ENCODE data around the gene PCSK1. TPM values are rescaled to one million over a fixed set of nuclear protein-coding genes. Genes with fewer than 3 reads are reported as not detected.

Gene PCSK1
- total and polyA plus RNA-seq, 2 donors (not counting 3 experiments of a cell fraction or from before 2014, with no cell fraction given): 0.95 to 8.7 TPM

- no peak overlapping the region for H3K4me3 ChIP-seq (replicated peaks in 1 of 3; ENCODE audit: insufficient read depth in 1 of 3, low read depth in 1 of 3, low read length in 3 of 3)
- TF ChIP-seq JUN (IDR thresholded peaks at IDR 0.05; ENCODE audit: borderline replicate concordance, insufficient read depth, insufficient read length, low read depth) (no peak), POLR2A (IDR thresholded peaks at IDR 0.05; ENCODE audit: low read depth, low read length) (no peak), GATA2 (IDR thresholded peaks at IDR 0.05; ENCODE audit: insufficient read depth, insufficient read length, low read depth, low read length) (no peak), EZH2 (IDR thresholded peaks at IDR 0.05; ENCODE audit: borderline replicate concordance, low read depth, low read length, severe bottlenecking) (no peak), MYC (IDR thresholded peaks at IDR 0.05; ENCODE audit: low read depth, low read length) (no peak)
- H4K20me1 ChIP-seq (replicated peaks; ENCODE audit: control insufficient read depth, extremely low read depth, insufficient read depth, low read length): no peaks in the 10 kb centered on the region
- FAIRE-seq (peak; percentile 18), DNase-seq (ENCODE audit: low read depth, low spot score) (no peak)
- dilution Hi-C loops (cut with MboI; ENCODE audit: extremely low pct_ligation_motif_present, low sequenced_read_pairs) (no loop called here), intact Hi-C loops (cut with micrococcal nuclease) (no loop called here)
- BruUV-seq (replicated peaks): no TSS peak
- POLR2A ChIA-PET: no interaction called here
- H3K9me1 ChIP-seq (replicated peaks; ENCODE audit: control insufficient read depth, extremely low read depth, insufficient read depth, low read length): no peaks in the 10 kb centered on the region
- CTCF ChIA-PET: interaction anchor here (0.6 to 1.6 kb wide), 6 partner anchors 8 to 103 kb away, joined by 3 to 5 read pairs (median 4); no protein-coding TSS in a partner anchor
- H3K79me2 ChIP-seq (ENCODE audit: control insufficient read depth, insufficient read depth, low read length): no peaks in the 10 kb centered on the region
- no peaks in the 10 kb centered on the region for H3K4me1 ChIP-seq (ENCODE audit: control insufficient read depth, extremely low read depth, insufficient read depth, low read length)
- H3K9me3 ChIP-seq (replicated peaks; ENCODE audit: control insufficient read depth, insufficient read depth, low read length): no peaks in the 10 kb centered on the region
- no peak overlapping the region for H2AFZ ChIP-seq (ENCODE audit: low read depth, low read length)
- H3K4me2 ChIP-seq (ENCODE audit: insufficient read depth, low read length): no peak overlapping the region
- H3K27me3 ChIP-seq (ENCODE audit: control insufficient read depth in 2 of 2, insufficient read depth in 2 of 2, low read length in 2 of 2): no peaks in the 10 kb centered on the region
- no peak overlapping the region for H3K27ac ChIP-seq (ENCODE audit: insufficient read depth, low read depth, low read length)
- no peak overlapping the region for H3K9ac ChIP-seq (replicated peaks; ENCODE audit: extremely low read depth, insufficient read depth, low read length)
- H3K36me3 ChIP-seq (ENCODE audit: control insufficient read depth in 2 of 2, extremely low read depth in 1 of 2, insufficient read depth in 2 of 2, low read length in 2 of 2): no peaks in the 10 kb centered on the region
These were observed 14.9 kb upstream of the PCSK1 start for GRCh38 chr5:96447949-96448348.

DNA sequence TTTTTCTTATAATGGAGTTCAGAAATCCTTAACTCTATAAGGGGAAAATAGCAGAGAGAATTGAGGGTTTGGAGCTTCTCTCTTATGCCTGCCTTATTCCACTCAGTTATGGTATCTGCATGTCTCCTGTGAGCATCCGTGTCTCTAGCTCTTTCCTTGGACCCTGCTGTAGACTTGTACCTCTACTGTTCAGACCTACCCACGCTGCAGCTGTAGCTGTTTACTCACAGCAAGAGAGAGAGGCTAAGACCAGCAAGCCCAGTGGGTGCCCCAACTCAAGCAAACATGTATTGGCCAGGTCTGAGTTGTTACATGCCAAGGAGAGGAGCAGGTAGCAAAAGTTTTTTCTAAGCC is 7.1 kb upstream of the PCSK1 start:
- Histone ChIP-seq H3K27me3 (ENCODE audit: control insufficient read depth in 2 of 2, insufficient read depth in 2 of 2, low read length in 2 of 2) (no peaks in the 10 kb centered on the region), H3K36me3 (ENCODE audit: control insufficient read depth in 2 of 2, extremely low read depth in 1 of 2, insufficient read depth in 2 of 2, low read length in 2 of 2) (no peaks in the 10 kb centered on the region), H3K4me3 (replicated peaks in 1 of 3; ENCODE audit: insufficient read depth in 1 of 3, low read depth in 1 of 3, low read length in 3 of 3) (no peak overlapping the region), H3K27ac (ENCODE audit: insufficient read depth, low read depth, low read length) (no peak overlapping the region), H3K9ac (replicated peaks; ENCODE audit: extremely low read depth, insufficient read depth, low read length) (no peak overlapping the region), H3K79me2 (ENCODE audit: control insufficient read depth, insufficient read depth, low read length) (no peaks in the 10 kb centered on the region), H4K20me1 (replicated peaks; ENCODE audit: control insufficient read depth, extremely low read depth, insufficient read depth, low read length) (no peaks in the 10 kb centered on the region), H3K4me1 (ENCODE audit: control insufficient read depth, extremely low read depth, insufficient read depth, low read length) (no peaks in the 10 kb centered on the region), H3K4me2 (ENCODE audit: insufficient read depth, low read length) (no peak overlapping the region), H3K9me1 (replicated peaks; ENCODE audit: control insufficient read depth, extremely low read depth, insufficient read depth, low read length) (no peaks in the 10 kb centered on the region), H2AFZ (ENCODE audit: low read depth, low read length) (no peak overlapping the region), H3K9me3 (replicated peaks; ENCODE audit: control insufficient read depth, insufficient read depth, low read length) (no peaks in the 10 kb centered on the region)
- TF ChIP-seq FOS (IDR thresholded peaks at IDR 0.05; ENCODE audit: borderline replicate concordance, insufficient read depth, low read length) (no peak), JUN (IDR thresholded peaks at IDR 0.05; ENCODE audit: borderline replicate concordance, insufficient read depth, insufficient read length, low read depth) (no peak), MYC (IDR thresholded peaks at IDR 0.05; ENCODE audit: low read depth, low read length) (no peak)
- TF ChIP-seq, protein P1, sequence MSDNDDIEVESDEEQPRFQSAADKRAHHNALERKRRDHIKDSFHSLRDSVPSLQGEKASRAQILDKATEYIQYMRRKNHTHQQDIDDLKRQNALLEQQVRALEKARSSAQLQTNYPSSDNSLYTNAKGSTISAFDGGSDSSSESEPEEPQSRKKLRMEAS (IDR thresholded peaks at IDR 0.05; ENCODE audit: insufficient read depth, insufficient read length): no peak
- TF ChIP-seq, protein P2, sequence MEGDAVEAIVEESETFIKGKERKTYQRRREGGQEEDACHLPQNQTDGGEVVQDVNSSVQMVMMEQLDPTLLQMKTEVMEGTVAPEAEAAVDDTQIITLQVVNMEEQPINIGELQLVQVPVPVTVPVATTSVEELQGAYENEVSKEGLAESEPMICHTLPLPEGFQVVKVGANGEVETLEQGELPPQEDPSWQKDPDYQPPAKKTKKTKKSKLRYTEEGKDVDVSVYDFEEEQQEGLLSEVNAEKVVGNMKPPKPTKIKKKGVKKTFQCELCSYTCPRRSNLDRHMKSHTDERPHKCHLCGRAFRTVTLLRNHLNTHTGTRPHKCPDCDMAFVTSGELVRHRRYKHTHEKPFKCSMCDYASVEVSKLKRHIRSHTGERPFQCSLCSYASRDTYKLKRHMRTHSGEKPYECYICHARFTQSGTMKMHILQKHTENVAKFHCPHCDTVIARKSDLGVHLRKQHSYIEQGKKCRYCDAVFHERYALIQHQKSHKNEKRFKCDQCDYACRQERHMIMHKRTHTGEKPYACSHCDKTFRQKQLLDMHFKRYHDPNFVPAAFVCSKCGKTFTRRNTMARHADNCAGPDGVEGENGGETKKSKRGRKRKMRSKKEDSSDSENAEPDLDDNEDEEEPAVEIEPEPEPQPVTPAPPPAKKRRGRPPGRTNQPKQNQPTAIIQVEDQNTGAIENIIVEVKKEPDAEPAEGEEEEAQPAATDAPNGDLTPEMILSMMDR (IDR thresholded peaks at IDR 0.05; ENCODE audit: extremely low read depth in 1 of 2, insufficient read depth in 1 of 2, low read depth in 1 of 2, low read length in 2 of 2): no peak
- POLR2A ChIA-PET: no interaction called here
- intact Hi-C loops (cut with micrococcal nuclease): no loop called here
- FAIRE-seq (no peak), DNase-seq (ENCODE audit: low read depth, low spot score) (no peak)
- no TSS peak for BruUV-seq (replicated peaks)
- CTCF ChIA-PET: interaction anchor here (0.7 to 2.7 kb wide), 16 partner anchors 8 to 360 kb away, joined by 3 to 45 read pairs (median 4); no protein-coding TSS in a partner anchor
- dilution Hi-C loops (cut with MboI; ENCODE audit: extremely low pct_ligation_motif_present, low sequenced_read_pairs): no loop called here
